ENCODE measurements around the gene MAMDC2. TPM values are rescaled to one million over a fixed set of nuclear protein-coding genes. Genes with fewer than 3 reads are reported as not detected.
"Not testable (repeated sequence)": the region's sequence is repeated elsewhere in the genome, so short reads cannot be mapped to it uniquely, and the experiment has no call there.

The MAMDC2 gene
- total RNA-seq, 1 experiment from 2014 or later, result 0.26 TPM

- BruUV-seq (replicated peaks), result no TSS peak
- intact Hi-C loops (cut with micrococcal nuclease; ENCODE audit: unreplicated experiment), result loop anchor here (10.0 kb wide), 1 partner anchor 254 kb away; no protein-coding TSS in a partner anchor
- no peak for DNase-seq
- no peaks in the 10 kb centered on the region for H3K27me3 Mint-ChIP-seq (ENCODE audit: unreplicated experiment)
- H3K36me3 Mint-ChIP-seq (ENCODE audit: insufficient read depth, unreplicated experiment), result no peaks in the 10 kb centered on the region
- no peak overlapping the region for H3K27ac Mint-ChIP-seq (ENCODE audit: unreplicated experiment)
- CTCF ChIA-PET, result no interaction called here
- no peak for TF ChIP-seq CTCF (IDR thresholded peaks at IDR 0.05; ENCODE audit: unreplicated experiment)
- H3K9me3 Mint-ChIP-seq (ENCODE audit: low read depth, unreplicated experiment), result no peaks in the 10 kb centered on the region
- no peaks in the 10 kb centered on the region for H3K4me1 Mint-ChIP-seq (ENCODE audit: low read depth, unreplicated experiment)
- H3K4me3 Mint-ChIP-seq (ENCODE audit: low read depth, unreplicated experiment), result no peak overlapping the region
Measured at GRCh38 chr9:70228611-70229010, 185.0 kb downstream of the MAMDC2 start.

GRCh38 chr9:70229026-70229425 lies 185.4 kb downstream of the MAMDC2 start:
- BruUV-seq (replicated peaks), result no TSS peak
- intact Hi-C loops (cut with micrococcal nuclease; ENCODE audit: unreplicated experiment), result loop anchor here (10.0 kb wide), 1 partner anchor 254 kb away; no protein-coding TSS in a partner anchor
- CTCF ChIA-PET, result no interaction called here
- H3K36me3 Mint-ChIP-seq (ENCODE audit: insufficient read depth, unreplicated experiment), result no peaks in the 10 kb centered on the region
- DNase-seq, result no peak
- H3K4me1 Mint-ChIP-seq (ENCODE audit: low read depth, unreplicated experiment), result no peaks in the 10 kb centered on the region
- H3K9me3 Mint-ChIP-seq (ENCODE audit: low read depth, unreplicated experiment), result no peaks in the 10 kb centered on the region
- no peaks in the 10 kb centered on the region for H3K27me3 Mint-ChIP-seq (ENCODE audit: unreplicated experiment)
- TF ChIP-seq CTCF (IDR thresholded peaks at IDR 0.05; ENCODE audit: unreplicated experiment), result no peak
- H3K4me3 Mint-ChIP-seq (ENCODE audit: low read depth, unreplicated experiment), result no peak overlapping the region
- no peak overlapping the region for H3K27ac Mint-ChIP-seq (ENCODE audit: unreplicated experiment)

GRCh38 chr9:70229579-70229978 lies 185.9 kb downstream of the MAMDC2 start:
- no TSS peak for BruUV-seq (replicated peaks)
- H3K9me3 Mint-ChIP-seq (ENCODE audit: low read depth, unreplicated experiment), result no peaks in the 10 kb centered on the region
- no peaks in the 10 kb centered on the region for H3K27me3 Mint-ChIP-seq (ENCODE audit: unreplicated experiment)
- intact Hi-C loops (cut with micrococcal nuclease; ENCODE audit: unreplicated experiment), result loop anchor here (10.0 kb wide), 1 partner anchor 255 kb away; no protein-coding TSS in a partner anchor
- CTCF ChIA-PET, result no interaction called here
- H3K4me1 Mint-ChIP-seq (ENCODE audit: low read depth, unreplicated experiment), result no peaks in the 10 kb centered on the region
- H3K27ac Mint-ChIP-seq (ENCODE audit: unreplicated experiment), result no peak overlapping the region
- no peaks in the 10 kb centered on the region for H3K36me3 Mint-ChIP-seq (ENCODE audit: insufficient read depth, unreplicated experiment)
- TF ChIP-seq CTCF (IDR thresholded peaks at IDR 0.05; ENCODE audit: unreplicated experiment), result no peak
- H3K4me3 Mint-ChIP-seq (ENCODE audit: low read depth, unreplicated experiment), result no peak overlapping the region
- DNase-seq, result no peak

GRCh38 chr9:70232476-70232875 lies 188.8 kb downstream of the MAMDC2 start:
- CTCF ChIA-PET, result no interaction called here

GRCh38 chr9:70234208-70234607 lies 190.6 kb downstream of the MAMDC2 start:
- H3K27me3 Mint-ChIP-seq (ENCODE audit: unreplicated experiment); DNase-seq; H3K4me1 Mint-ChIP-seq (ENCODE audit: low read depth, unreplicated experiment); H3K9me3 Mint-ChIP-seq (ENCODE audit: low read depth, unreplicated experiment); H3K36me3 Mint-ChIP-seq (ENCODE audit: insufficient read depth, unreplicated experiment); H3K27ac Mint-ChIP-seq (ENCODE audit: unreplicated experiment); BruUV-seq (replicated peaks); intact Hi-C loops (cut with micrococcal nuclease; ENCODE audit: unreplicated experiment); CTCF ChIA-PET; H3K4me3 Mint-ChIP-seq (ENCODE audit: low read depth, unreplicated experiment): not testable (repeated sequence)

More at GRCh38 chr9:70232476-70232875, 188.8 kb downstream of the MAMDC2 start:
- BruUV-seq (replicated peaks), result no TSS peak
- H3K4me1 Mint-ChIP-seq (ENCODE audit: low read depth, unreplicated experiment), result no peaks in the 10 kb centered on the region
- no peaks in the 10 kb centered on the region for H3K9me3 Mint-ChIP-seq (ENCODE audit: low read depth, unreplicated experiment)
- no peaks in the 10 kb centered on the region for H3K36me3 Mint-ChIP-seq (ENCODE audit: insufficient read depth, unreplicated experiment)
- H3K27me3 Mint-ChIP-seq (ENCODE audit: unreplicated experiment), result no peaks in the 10 kb centered on the region
- intact Hi-C loops (cut with micrococcal nuclease; ENCODE audit: unreplicated experiment), result no loop called here
- no peak overlapping the region for H3K27ac Mint-ChIP-seq (ENCODE audit: unreplicated experiment)
- no peak for TF ChIP-seq CTCF (IDR thresholded peaks at IDR 0.05; ENCODE audit: unreplicated experiment)
- no peak for DNase-seq
- H3K4me3 Mint-ChIP-seq (ENCODE audit: low read depth, unreplicated experiment), result no peak overlapping the region

- H3K36me3 Mint-ChIP-seq (ENCODE audit: insufficient read depth, unreplicated experiment); DNase-seq; H3K9me3 Mint-ChIP-seq (ENCODE audit: low read depth, unreplicated experiment); H3K27ac Mint-ChIP-seq (ENCODE audit: unreplicated experiment); H3K4me3 Mint-ChIP-seq (ENCODE audit: low read depth, unreplicated experiment); intact Hi-C loops (cut with micrococcal nuclease; ENCODE audit: unreplicated experiment); BruUV-seq (replicated peaks); H3K4me1 Mint-ChIP-seq (ENCODE audit: low read depth, unreplicated experiment); CTCF ChIA-PET; H3K27me3 Mint-ChIP-seq (ENCODE audit: unreplicated experiment): not testable (repeated sequence)
Measured at GRCh38 chr9:70245952-70246351, 202.3 kb downstream of the MAMDC2 start.

Data from Calu3 (cell line).